Prostate gland (tissue), 2 donors: Measurements from ENCODE around the gene ECEL1.

ENCODE experiments used
- CTCF ChIP-seq, 4 experiments: fragments of 200-600 bp in 2 of 4; fragments of 450-650 bp in 2 of 4; sonication (generic) in 2 of 4; IDR thresholded peaks; 1 replicate in 3 of 4; 2 replicates in 1 of 4; pipeline ENCODE4 v1.5.1; 2016 to 2019; ENCODE audit warnings: antibody characterized with exemption in 4 of 4, mild to moderate bottlenecking in 2 of 4, moderate library complexity in 2 of 4
- POLR2A ChIP-seq: fragments of 450-650 bp; IDR thresholded peaks from one replicate; pipeline ENCODE4 v1.6.1; 2016; ENCODE audit warnings: antibody characterized with exemption, mild to moderate bottlenecking

GRCh38 chr2:232492963-232493700, 5.5 kb upstream of the ECEL1 start:
- no peak for TF ChIP-seq POLR2A
- TF ChIP-seq CTCF (IDR thresholded peaks at IDR 0.05): no peak
